Measurements from ENCODE around the gene ALG9. TPM values are rescaled to one million over a fixed set of nuclear protein-coding genes. Genes with fewer than 3 reads are reported as not detected.
A peak's percentile ranks its signal among the peaks of the same experiment; 100 is the strongest.

ALG9 gene
- total and polyA plus RNA-seq, 2 of the 4 experiments (the other 2 are of a cell fraction) = 20.7 to 35.7 TPM

DNA sequence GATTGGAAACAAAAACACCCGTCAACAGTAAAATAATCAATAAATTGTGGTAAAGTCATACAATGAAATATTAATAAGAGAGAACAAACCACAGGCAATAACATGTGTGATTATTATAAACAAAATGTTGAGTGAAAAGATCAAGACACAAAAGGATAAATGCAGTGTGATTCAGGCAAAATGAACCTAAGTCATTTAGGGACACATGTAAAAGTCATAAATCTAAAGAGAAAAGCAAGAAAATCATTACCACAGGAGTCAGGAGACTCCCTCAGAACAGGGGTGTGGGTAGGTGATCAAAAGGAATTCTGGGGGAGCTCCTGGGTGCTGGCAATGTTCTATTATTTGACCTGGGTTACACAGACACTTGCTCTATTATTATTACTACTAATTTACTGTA, 57.3 kb downstream of the ALG9 start:
- peak overlapping the region; percentile 86; the same call in 1 of the 2 replicates for H4K5ac ChIP-seq (ENCODE audit: low read depth, low read length)
- ATAC-seq (ENCODE audit: low read depth) = no peak
- H2BK20ac ChIP-seq (ENCODE audit: low read depth, low read length) = peak overlapping the region; percentile 52; the same call in 1 of the 2 replicates
- no peak overlapping the region for H2AK9ac ChIP-seq (replicated peaks; ENCODE audit: low read depth, low read length, poor library complexity)
- intact Hi-C loops (cut with micrococcal nuclease) = no loop called here
- no peak overlapping the region for H3K14ac ChIP-seq (replicated peaks; ENCODE audit: low read depth, low read length)
- H3K9ac ChIP-seq (ENCODE audit: low read depth, low read length) = no peak overlapping the region
- no peak overlapping the region for H3K4ac ChIP-seq (ENCODE audit: low read depth, low read length)
- ChIA-PET CTCF (no interaction called here), POLR2A (ENCODE audit: unreplicated experiment) (no interaction called here)
- no peak overlapping the region for H3K4me3 ChIP-seq (ENCODE audit: insufficient read depth, low read depth, low read length)
- dilution Hi-C loops (cut with HindIII; ENCODE audit: low sequenced_read_pairs, unreplicated experiment) = no loop called here
- peaks cover 8% of the 10 kb centered on the region for H3K4me1 ChIP-seq (ENCODE audit: control insufficient read depth, insufficient read depth, low read length)
- in situ Hi-C loops (cut with MboI; ENCODE audit: low sequenced_read_pairs) = no loop called here
- H4K20me1 ChIP-seq (ENCODE audit: insufficient read depth, low read length) = no peaks in the 10 kb centered on the region
- no peak for DNase-seq
- no peak overlapping the region for H2AFZ ChIP-seq (replicated peaks; ENCODE audit: low read length, poor library complexity)
- peak overlapping the region; percentile 74; the same call in 1 of the 2 replicates for H3K18ac ChIP-seq (ENCODE audit: low read depth, low read length)
- H3K27me3 ChIP-seq (ENCODE audit: control insufficient read depth, insufficient read depth, low read length) = no peaks in the 10 kb centered on the region
- peak overlapping the region; percentile 93 for H2BK5ac ChIP-seq (ENCODE audit: low read depth, low read length, poor library complexity, severe bottlenecking)
- no peak overlapping the region for H4K91ac ChIP-seq (ENCODE audit: insufficient read depth, low read depth, low read length)
- WGBS, 2 experiments (ENCODE audit: extremely low coverage in 2 of 2, insufficient read length in 1 of 2) = no CpG with 5 or more reads among the region's 1 CpG
- H3K36me3 ChIP-seq (ENCODE audit: control insufficient read depth, insufficient read depth, low read length) = 0 out of 2 replicates have a peak, but pooled peaks cover 2% of the 10 kb centered on the region
- no peak overlapping the region for H2BK120ac ChIP-seq (ENCODE audit: low read depth, low read length)
- no peak overlapping the region for H3K56ac ChIP-seq (ENCODE audit: extremely low read depth, insufficient read depth, low read length)
- peak overlapping the region; percentile 40; the same call in 1 of the 2 replicates for H3K27ac ChIP-seq (ENCODE audit: insufficient read depth, low read length)
- H3K9me1 ChIP-seq (ENCODE audit: insufficient read depth, low read length) = peaks cover 6% of the 10 kb centered on the region; the same call in 1 of the 2 replicates
- no peaks in the 10 kb centered on the region for H3K9me3 ChIP-seq (ENCODE audit: control insufficient read depth, insufficient read depth, low read length)
- H4K8ac ChIP-seq (ENCODE audit: low read depth in 2 of 2, low read length in 2 of 2) = 0 out of 4 replicates have a peak overlapping the region, but pooled peaks of 1 of the 2 experiments have one; percentile 30
- H2BK15ac ChIP-seq (ENCODE audit: low read depth, low read length) = no peak overlapping the region
- BruUV-seq (replicated peaks) = TSS peak; percentile 76
- H3K79me1 ChIP-seq (ENCODE audit: low read depth in 1 of 2, low read length in 2 of 2) = peaks cover 3 to 6% of the 10 kb centered on the region in 2 experiments; a peak in 1 of 4 replicates
- H3K23ac ChIP-seq (ENCODE audit: low read depth, low read length) = no peak overlapping the region; the same call in 1 of the 2 replicates
- TF ChIP-seq MAFK (IDR thresholded peaks at IDR 0.05; ENCODE audit: low read depth, low read length) = no peak
- no peak for TF ChIP-seq BHLHE40 (IDR thresholded peaks at IDR 0.05; ENCODE audit: low read depth, low read length)
- TF ChIP-seq RFX5 (IDR thresholded peaks at IDR 0.05; ENCODE audit: low read depth, low read length) = no peak
- H2AK5ac ChIP-seq (ENCODE audit: low read depth, low read length) = no peak overlapping the region
- peak overlapping the region; percentile 60 for H3K4me2 ChIP-seq (ENCODE audit: low read depth, low read length)
